ENCODE data around the gene MALT1.

The MALT1 gene

GRCh38 chr18:58779529-58779928, 108.3 kb downstream of the MALT1 start:
- TF ChIP-seq, protein P1, sequence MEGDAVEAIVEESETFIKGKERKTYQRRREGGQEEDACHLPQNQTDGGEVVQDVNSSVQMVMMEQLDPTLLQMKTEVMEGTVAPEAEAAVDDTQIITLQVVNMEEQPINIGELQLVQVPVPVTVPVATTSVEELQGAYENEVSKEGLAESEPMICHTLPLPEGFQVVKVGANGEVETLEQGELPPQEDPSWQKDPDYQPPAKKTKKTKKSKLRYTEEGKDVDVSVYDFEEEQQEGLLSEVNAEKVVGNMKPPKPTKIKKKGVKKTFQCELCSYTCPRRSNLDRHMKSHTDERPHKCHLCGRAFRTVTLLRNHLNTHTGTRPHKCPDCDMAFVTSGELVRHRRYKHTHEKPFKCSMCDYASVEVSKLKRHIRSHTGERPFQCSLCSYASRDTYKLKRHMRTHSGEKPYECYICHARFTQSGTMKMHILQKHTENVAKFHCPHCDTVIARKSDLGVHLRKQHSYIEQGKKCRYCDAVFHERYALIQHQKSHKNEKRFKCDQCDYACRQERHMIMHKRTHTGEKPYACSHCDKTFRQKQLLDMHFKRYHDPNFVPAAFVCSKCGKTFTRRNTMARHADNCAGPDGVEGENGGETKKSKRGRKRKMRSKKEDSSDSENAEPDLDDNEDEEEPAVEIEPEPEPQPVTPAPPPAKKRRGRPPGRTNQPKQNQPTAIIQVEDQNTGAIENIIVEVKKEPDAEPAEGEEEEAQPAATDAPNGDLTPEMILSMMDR (conservative IDR thresholded peaks at IDR 0.05; ENCODE audit: low read depth, low read length), result no peak
- H3K4me3 ChIP-seq (ENCODE audit: low read depth, low read length), result no peak overlapping the region
- DNase-seq (ENCODE audit: low read depth), result no peak

DNA sequence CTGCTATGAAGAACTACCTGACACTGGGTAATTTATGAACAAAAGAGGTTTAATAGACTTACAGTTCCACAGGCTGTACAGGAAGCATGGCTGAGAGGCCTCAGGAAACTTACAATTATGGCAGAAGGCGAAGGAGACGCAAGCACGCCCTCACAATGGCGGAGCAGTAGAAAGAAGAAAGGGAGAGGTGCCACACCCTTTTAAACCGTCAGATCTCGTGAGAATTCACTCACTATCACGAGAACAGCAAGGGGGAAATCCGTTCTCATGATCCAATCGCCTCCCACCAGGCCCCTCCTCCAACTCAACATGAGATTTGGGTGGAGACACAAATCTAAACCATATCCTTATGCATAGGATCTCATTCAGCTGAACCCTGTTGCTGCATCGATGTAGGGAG, 108.8 kb downstream of the MALT1 start:
- no peak overlapping the region for H3K4me3 ChIP-seq (ENCODE audit: low read depth, low read length)

GRCh38 chr18:58781627-58782194, 110.4 kb downstream of the MALT1 start:
- peak; percentile 91 for DNase-seq (ENCODE audit: low read depth)
- no peak overlapping the region for H3K4me3 ChIP-seq (ENCODE audit: low read depth, low read length)
- TF ChIP-seq, protein P1 (conservative IDR thresholded peaks at IDR 0.05; ENCODE audit: low read depth, low read length), result peak; percentile 91

More for the DNA sequence above, 108.8 kb downstream of the MALT1 start:
- no peak for DNase-seq (ENCODE audit: low read depth)
- TF ChIP-seq, protein P1 (conservative IDR thresholded peaks at IDR 0.05; ENCODE audit: low read depth, low read length), result no peak

- no peak for DNase-seq (ENCODE audit: low read depth)
- TF ChIP-seq, protein P1 (conservative IDR thresholded peaks at IDR 0.05; ENCODE audit: low read depth, low read length), result no peak
- no peak overlapping the region for H3K4me3 ChIP-seq (ENCODE audit: low read depth, low read length)
These were observed 113.4 kb downstream of the MALT1 start for GRCh38 chr18:58784601-58785137.

- peak; percentile 69 for DNase-seq (ENCODE audit: low read depth)
- H3K4me3 ChIP-seq (ENCODE audit: low read depth, low read length), result no peak overlapping the region
- TF ChIP-seq, protein P1 (conservative IDR thresholded peaks at IDR 0.05; ENCODE audit: low read depth, low read length), result peak; percentile 25
These were observed 114.0 kb downstream of the MALT1 start for GRCh38 chr18:58785171-58785805.

- no peak for DNase-seq (ENCODE audit: low read depth)
- TF ChIP-seq, protein P1 (conservative IDR thresholded peaks at IDR 0.05; ENCODE audit: low read depth, low read length), result no peak
- no peak overlapping the region for H3K4me3 ChIP-seq (ENCODE audit: low read depth, low read length)
These were observed 114.6 kb downstream of the MALT1 start for GRCh38 chr18:58785870-58786269.
